ENCODE data around the gene WDR4.

DNA sequence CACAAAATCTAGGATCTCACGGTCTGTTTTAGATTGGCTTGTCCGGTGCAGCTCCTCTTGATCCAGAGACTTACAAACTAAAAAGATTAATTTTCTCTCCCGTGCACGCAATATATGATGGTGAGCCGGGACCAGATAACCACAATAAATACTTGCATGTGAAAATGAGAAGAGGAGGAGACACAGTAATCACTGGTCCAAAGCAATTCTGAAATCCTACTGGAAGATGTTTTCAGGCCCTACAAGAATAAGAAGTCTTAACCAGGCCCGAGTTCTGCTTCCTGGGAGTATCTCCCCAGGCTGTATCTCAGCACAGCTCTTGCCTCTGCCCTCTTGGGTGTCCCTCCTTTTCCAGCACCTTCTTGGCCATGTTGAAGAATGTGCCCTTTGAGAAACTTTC is 1.0 kb upstream of the WDR4 start:
- TF ChIP-seq, protein P1, sequence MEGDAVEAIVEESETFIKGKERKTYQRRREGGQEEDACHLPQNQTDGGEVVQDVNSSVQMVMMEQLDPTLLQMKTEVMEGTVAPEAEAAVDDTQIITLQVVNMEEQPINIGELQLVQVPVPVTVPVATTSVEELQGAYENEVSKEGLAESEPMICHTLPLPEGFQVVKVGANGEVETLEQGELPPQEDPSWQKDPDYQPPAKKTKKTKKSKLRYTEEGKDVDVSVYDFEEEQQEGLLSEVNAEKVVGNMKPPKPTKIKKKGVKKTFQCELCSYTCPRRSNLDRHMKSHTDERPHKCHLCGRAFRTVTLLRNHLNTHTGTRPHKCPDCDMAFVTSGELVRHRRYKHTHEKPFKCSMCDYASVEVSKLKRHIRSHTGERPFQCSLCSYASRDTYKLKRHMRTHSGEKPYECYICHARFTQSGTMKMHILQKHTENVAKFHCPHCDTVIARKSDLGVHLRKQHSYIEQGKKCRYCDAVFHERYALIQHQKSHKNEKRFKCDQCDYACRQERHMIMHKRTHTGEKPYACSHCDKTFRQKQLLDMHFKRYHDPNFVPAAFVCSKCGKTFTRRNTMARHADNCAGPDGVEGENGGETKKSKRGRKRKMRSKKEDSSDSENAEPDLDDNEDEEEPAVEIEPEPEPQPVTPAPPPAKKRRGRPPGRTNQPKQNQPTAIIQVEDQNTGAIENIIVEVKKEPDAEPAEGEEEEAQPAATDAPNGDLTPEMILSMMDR (IDR thresholded peaks at IDR 0.05) = no peak
- no peak for TF ChIP-seq POLR2A (IDR thresholded peaks at IDR 0.05)

Measured in heart left ventricle (tissue), 13 donors.